ENCODE measurements around the gene SORCS1.

- no peak for TF ChIP-seq CTCF (IDR thresholded peaks at IDR 0.05)
- no peak for TF ChIP-seq POLR2A (IDR thresholded peaks at IDR 0.05)
Measured at GRCh38 chr10:106592396-106592795, 572.1 kb downstream of the SORCS1 start.
